GM19238 (cell line): Measurements from ENCODE around the gene HTR1B.

Experiments
- DNase-seq: peaks from one replicate; pipeline ENCODE4 v3.0.0; 2011; ENCODE audit warnings: low spot score; ENCODE audit not compliant: insufficient read length

The HTR1B gene, protein sequence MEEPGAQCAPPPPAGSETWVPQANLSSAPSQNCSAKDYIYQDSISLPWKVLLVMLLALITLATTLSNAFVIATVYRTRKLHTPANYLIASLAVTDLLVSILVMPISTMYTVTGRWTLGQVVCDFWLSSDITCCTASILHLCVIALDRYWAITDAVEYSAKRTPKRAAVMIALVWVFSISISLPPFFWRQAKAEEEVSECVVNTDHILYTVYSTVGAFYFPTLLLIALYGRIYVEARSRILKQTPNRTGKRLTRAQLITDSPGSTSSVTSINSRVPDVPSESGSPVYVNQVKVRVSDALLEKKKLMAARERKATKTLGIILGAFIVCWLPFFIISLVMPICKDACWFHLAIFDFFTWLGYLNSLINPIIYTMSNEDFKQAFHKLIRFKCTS

DNA sequence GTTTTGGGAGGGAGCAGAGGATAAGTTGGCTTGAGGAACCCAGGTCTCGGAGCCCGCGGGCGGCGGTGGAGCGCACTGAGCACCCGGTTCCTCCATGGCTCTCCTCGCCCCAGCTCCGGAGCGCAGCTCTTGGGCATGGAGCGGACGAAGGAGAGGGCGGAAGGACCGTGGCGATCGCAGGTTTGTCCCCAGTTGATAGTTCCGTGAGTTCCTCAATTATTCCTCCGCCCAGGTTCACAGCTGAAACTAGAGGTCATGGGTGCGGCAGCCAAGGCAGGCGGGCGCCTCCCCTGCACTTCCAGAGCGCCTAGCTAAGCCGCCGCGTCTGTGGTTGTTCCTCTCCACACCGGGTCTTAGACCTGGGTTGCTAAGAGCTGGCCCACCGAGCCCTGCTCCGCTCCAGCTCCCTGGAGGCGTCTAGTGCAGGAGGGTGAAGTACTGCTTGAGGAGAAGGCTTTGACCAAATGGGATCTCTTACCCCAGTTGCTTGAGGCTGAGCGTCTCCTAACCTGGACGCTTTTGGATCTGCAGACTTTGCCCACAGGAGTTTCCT, at the start of gene HTR1B:
Gene HTR1B, minus strand, starts transcription at position 184 of the 553 bp plus-strand sequence. Its CDS starts 88 bp downstream, at position 96.
- no peak for DNase-seq

DNA sequence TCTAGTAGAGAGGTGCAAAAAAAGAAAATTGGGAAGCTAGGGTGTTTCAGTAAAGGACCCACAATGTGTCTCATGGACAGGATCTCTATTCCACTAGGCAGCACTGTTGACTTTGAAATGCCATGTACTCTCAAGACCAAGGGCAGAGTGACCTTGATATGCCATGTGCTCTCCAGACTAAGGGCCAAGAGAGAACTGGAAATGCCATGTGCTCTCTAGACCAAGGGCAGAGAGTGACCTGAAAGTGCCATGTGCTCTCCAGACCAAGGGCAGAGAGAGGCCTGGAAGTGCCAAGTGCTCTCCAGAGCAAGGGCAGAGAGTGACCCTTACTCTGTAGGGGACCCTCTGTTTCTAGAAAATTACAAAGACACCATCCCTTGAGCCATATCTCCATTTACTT, 49.3 kb upstream of the HTR1B start:
- no peak for DNase-seq

DNA sequence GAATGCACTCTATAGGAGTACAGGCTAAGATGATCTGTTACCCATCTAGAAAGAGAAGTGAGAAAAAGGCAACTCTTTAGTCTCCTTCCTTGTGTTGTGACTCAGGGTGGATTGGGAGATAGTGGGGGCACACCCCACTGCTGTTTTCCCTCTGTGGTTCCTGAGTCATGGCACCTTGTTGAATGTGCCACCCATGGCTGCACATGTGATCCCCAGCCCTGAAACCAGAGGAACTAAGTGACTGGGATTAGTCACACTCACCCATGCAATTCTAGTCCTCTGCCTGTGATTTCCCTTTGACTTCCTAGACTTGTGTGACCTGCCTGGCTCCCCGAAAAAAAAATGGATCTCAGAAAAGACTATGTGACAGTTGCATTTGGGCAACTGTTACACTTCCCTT, 48.6 kb upstream of the HTR1B start:
- no peak for DNase-seq

DNA sequence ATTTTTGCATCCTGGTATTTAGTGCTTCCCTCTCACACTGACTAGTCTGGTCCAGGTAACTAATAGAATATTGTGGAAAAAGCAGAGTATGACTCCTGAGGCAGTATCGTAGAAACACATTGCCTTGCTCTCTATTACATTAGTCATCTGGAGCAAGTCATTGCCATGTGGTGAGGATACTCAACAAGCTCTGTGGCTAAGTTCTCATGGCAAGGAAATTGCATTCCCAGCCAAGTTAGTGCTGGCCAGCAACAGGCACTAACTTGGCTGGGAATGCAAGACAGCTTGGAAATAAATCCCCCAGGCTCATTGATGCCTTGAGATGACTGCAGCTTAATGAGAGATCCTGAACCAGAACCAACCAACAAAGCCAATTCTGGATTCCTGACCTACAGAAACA, 39.7 kb upstream of the HTR1B start:
- DNase-seq, result no peak

DNA sequence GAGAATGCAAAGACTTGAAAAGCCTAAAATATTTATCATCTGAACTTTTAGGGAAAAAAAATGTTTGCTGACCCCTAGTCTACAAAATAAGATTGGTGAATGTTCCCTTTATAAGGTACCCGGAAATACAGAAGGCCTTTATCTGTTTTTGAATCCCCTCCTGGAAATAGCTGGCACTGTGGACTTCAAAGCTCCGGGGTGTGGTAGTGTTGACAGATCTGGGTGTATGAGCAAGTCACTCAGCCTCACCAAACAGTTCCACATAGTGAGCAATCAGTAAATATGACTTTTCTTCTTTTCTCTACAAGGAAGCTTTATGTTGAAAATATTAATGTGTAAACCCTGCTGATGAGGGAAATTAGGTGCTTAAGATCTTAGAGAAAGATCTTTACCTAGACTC, 29.2 kb upstream of the HTR1B start:
- DNase-seq, result no peak

DNA sequence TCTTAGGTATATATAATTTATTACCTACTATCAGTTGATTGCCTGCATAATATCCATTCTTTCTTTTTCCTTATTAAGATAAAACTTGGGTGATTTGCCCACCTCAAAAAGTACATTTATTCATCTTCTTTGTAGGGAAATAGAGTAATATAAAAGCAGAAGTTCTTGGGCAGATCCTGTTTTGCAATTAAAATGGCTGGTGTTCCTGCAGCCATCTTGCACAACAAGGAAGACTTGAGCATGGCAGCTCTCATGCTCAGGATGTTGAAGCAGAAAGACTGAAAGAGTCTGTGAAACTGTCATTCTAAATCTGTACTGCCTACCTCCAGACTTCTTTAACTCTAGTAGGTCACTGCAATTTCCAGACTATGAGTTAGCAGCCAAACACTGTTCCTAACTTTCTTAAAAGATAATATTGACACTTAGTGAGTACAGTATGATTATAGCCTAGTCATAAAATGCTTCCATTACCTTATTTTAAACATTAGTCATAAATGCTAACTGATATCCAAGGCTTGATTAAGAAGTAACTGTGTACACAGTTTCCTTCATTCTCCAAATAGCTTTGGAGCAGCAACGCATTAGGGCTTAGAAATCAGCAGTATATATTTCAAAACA, 24.6 kb upstream of the HTR1B start:
- no peak for DNase-seq

DNA sequence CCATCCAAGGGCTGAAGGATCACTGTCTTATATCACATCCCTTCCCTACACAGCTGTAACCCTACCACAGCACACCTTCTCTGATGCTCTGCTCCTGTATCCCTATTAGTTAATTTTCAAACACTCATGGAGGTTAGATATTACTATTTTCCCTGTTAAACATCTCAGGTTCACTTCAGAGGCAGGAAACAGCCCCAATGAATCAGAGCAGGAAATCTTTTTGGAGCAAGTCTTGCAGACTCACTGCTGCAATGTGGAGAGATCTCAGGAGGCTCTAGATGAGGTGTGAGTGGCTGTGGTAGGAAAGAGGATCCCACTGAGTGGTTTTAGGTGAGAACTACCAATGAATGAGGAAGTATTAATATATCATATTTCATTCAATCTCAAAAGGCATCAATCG, 19.7 kb upstream of the HTR1B start:
- no peak for DNase-seq

DNA sequence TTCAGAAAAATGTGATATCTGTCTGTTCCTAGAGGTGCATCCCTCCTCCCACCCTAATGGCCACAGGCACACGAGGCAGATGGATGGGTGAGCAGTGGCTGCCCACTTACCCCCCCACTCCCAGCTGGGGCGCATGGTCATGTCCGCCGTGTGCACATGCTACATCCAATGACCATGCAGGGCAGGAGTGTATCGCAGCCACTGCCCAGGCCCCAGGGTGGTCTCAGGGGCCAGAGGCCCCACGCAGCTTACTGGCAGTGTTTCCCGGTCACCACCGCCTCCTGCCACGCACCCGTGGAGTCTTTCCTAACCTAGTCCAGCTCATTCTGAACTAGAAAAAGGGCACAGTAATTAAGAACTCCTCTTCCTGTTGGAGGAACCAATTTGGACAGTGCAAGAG, 11.7 kb upstream of the HTR1B start:
- DNase-seq, result no peak

DNA sequence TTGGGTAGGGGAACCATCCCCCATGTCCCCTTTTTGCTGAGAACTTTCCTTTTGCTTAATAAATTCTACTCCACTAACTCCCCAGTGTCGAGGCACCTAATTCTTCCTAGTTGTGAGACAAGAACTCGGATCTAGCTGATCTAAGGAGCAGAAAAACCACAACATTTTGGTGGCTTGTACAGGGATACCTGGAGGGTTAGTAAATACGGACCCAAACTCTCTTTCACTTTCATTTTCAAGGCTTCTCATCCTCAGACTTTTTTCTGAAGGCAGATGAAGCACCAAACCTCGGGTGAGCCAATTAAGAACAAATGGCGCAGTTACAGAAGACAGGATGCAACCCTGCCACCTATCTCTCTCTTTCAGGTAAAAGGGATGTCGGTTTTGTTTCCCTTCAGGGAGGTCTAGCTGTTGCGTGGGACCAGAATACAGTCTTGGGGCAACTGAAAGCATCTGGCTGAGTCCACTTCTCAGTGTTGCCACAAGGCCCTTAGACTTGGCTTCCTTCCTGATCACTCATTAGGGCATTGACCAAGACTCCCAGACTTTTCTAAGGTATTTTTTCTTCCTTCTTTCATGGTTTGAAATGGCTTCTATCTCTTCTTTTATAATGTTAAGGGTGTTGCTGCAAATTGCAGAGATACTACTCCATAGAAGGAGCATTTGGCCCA, 11.1 kb upstream of the HTR1B start:
- no peak for DNase-seq

DNA sequence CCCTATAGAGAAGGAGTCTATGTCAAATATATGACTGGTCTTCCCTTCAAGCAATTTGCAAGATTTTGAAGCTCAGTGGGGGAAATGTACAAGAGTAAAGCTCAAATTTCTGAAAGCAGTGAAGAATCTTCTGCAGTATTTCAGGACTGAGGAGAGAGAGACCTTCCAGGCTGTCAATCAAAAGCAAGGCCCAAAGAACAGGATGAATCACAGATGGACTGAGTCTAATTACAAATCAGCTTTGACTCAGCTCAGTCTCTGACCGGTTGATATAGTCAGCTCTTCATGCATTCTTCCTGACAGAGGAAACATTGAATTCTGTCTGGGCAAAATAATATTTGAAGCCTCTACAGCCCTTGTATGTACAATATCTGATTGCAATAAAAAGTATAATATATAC, 7.7 kb upstream of the HTR1B start:
- no peak for DNase-seq

DNA sequence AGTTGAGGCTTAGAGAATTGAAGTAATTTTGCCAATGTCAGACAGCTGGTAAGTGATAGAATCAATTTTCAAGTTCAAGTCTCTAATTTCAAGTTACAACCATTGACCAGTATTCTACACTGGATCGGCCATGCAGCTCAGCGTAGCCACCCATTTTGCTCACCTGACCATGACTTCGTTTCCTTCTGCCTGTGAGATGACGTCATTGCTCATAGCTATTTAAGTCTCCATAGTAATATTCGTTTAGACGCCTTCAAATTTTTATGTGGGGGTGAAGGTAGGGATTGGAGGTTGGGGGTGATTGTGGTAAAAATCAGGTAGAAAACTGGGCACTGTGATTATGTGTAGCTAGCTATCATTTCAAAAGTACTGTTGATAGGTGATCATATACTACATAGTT, 5.6 kb upstream of the HTR1B start:
- no peak for DNase-seq

DNA sequence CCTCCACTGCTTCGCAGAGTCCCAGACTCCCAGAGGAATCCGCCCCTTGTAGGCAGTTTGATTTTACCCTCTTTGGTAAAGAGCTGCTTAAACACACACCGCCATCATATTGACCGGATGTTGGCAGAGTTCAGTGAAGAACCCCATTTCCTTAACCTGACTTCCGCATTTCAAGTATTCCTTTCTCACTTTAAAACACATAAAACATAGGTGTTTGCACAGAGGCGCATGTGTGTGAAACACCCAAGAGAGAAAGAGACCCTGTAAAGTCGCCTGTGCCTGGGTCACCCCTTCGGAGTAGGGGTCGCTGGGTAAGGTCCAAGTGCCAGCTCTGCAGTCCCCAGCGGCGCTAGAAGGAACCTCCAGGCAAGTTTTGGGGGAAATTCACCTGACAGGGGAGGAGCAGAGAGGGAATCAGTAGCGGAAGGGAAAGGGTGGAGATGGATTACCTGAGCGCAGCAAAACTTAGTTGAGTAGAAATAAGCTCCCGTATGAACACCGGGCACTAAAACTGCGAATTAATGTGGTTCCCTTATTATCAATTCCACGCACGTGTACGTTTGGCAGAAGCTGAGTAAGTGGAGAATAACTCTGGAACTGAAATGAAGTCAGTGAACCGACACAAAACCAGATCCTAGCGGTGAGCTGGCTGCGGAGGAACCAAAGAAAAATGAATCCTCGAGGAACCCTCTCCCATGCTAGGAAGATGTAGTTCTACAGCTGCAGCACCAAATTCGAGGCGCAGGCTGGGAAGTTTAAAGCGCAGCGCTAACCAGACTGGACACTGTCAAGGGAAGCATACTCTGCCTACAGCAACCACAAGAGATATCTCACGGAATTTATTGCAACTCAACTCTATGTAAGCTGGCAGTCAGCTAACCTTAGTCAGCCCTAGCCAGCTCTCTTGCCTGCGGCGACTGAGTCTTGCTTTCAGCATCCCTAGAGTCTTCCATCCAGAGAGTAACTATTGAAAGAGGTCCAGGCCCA, 3.5 kb upstream of the HTR1B start:
- DNase-seq, result no peak

DNA sequence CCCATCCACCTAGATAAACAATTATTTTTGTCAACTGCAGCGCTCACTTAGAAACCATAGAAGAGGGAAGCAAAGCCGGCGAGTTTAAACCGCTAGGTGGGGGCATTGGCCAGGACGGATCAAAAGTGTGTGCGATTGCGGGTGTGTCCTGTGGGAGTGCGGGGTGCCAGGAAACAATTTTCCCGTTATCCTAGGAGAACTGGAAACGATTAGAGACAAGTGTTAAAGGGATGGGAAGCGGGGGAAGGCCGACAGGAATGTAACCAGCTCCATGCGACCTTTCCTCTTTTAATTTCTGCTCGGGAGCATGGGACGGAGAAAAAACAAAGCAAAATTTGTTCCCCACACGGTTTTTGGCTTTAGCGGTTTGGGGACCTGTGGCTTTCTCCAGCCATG, 2.8 kb upstream of the HTR1B start:
- peak; percentile 38 for DNase-seq

DNA sequence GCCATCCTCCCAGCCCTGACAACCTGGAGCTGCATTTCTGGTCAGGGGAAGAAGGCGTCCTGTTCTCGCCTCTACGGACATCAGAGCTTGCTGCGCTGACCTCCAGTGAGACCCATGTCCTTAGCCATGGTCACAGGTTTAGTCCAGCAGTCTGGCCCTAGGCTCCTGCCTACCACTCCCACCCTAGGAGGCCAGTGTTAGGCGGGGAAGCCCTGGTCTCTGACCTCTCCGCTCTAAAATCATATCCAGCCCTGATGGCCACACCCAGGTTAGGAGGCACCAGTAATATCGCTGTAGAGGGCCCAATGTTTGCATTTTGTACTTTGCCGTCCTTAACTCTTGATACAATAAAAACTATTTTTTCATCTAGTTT, 1.2 kb upstream of the HTR1B start:
- DNase-seq, result no peak

DNA sequence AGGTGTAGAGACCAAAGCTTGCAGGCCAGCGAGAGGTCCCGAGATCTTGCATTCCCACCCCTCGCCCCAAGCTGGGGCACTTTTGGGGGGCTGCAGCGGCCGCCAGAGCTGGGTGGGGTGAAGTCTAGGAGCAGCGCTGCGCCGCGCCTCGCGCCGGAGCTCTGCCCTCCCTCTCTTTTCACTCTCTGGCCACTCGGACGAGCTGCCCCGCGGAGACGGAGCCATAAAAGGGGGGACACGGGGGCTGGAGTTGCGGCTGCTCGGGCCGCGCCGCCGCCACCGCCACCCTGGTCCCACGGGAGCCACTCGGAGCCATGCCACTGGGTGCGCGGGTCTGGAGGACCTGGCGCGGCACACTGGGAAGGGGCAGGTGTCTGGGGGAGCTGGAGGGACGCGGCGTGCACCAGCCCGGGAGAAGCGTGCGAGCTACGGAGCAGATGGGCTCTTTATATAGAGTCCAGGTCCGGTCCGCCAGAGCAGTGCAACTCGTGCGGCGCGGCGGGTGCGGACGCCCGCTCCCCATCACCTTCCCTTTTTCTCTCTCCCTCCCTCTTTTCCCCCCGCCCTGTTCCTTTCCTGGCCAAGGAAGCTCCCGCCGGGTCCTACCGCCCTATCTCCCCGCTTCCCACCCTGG, 687 bp upstream of the HTR1B start:
- DNase-seq, result no peak

DNA sequence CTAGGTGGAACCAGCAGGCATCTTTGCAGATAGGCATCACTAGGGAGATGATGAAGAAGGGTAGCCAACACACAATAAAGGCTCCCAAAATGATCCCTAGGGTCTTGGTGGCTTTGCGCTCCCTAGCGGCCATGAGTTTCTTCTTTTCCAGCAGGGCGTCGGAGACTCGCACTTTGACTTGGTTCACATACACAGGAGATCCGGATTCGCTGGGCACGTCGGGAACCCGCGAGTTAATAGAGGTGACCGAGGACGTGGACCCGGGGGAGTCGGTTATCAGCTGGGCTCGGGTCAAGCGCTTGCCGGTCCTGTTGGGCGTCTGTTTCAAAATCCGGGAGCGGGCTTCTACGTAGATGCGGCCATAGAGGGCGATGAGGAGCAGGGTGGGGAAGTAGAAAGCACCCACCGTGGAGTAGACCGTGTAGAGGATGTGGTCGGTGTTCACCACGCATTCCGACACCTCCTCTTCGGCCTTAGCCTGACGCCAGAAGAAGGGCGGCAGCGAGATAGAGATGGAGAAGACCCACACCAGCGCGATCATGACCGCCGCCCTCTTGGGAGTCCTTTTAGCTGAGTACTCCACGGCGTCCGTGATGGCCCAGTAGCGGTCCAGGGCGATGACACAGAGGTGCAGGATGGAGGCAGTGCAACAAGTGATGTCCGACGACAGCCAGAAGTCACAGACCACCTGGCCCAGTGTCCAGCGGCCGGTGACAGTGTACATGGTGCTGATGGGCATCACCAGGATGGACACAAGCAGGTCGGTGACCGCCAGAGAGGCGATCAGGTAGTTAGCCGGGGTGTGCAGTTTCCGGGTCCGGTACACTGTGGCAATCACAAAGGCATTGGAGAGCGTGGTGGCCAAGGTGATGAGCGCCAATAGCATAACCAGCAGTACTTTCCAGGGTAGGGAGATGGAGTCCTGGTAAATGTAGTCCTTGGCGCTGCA, 658 bp downstream of the HTR1B start:
- no peak for DNase-seq

DNA sequence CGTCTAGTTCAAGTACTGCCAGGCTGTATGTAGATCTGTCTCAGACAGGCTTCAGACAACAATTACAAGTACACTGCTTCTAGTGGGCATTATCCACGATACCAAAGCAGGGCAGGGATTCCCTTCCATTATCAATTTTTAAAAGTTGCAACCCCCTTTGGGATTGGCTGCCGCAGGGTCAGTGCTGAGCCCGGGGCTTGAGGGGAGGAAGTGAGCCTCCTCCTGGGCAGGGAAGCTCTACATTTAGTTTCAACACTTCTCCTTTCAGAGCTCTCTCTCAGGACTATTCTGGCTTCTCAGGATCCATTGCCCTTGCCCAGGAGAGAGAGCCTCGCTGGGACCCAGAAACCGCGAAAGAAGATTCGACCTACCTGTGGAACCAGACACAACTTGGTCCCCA, 1.5 kb downstream of the HTR1B start:
- no peak for DNase-seq

DNA sequence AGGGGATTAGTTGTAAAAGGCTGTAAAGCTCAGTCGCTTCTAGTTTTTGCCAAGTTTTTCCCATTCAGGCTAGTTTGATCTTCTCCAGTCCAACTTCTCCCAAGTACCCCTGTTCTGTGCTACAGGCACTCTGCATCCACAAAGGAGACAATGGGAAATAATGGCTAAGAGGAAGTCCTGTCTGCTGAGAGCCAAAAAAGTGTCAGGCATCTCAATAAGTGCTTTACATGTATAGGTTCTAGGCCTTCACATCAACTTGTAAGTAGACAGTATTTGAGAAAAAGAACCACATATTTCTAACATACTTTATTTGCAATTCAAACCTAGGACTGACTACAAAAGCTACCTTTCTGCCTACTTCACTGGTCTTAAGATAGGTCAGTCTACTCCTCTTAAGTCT, 4.9 kb downstream of the HTR1B start:
- no peak for DNase-seq

DNA sequence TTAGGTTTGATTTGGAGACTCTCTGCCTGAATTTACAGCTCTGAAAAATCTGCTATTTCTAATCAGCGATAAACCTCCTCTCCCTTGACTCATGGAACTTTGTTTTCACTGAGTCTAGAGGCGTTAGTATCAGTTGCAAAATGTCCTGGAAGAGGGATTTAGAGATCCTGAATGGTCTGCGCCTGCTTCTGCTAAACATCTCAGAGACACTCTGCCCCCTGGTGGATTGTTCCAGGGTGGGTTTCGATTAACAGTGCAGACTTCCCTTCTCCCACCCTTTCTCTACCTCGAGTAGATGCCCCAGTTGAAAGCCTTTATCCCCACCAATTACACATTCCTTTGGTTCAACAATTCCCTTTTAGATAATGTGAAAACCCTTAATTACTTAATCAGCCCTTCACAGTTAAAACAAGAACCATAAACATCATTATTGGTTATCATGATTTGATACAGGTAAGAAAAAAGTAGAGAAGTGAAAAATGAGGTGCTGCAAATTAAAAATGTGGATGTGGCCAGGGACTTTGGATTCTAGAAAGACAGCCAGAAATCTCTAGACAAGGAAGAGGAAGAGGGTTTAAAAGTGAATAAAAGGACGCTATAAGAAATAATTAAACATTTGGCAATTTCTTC, 5.5 kb downstream of the HTR1B start:
- peak; percentile 28 for DNase-seq
